ENCODE measurements around the gene PIP4K2A.

Gene PIP4K2A

DNA sequence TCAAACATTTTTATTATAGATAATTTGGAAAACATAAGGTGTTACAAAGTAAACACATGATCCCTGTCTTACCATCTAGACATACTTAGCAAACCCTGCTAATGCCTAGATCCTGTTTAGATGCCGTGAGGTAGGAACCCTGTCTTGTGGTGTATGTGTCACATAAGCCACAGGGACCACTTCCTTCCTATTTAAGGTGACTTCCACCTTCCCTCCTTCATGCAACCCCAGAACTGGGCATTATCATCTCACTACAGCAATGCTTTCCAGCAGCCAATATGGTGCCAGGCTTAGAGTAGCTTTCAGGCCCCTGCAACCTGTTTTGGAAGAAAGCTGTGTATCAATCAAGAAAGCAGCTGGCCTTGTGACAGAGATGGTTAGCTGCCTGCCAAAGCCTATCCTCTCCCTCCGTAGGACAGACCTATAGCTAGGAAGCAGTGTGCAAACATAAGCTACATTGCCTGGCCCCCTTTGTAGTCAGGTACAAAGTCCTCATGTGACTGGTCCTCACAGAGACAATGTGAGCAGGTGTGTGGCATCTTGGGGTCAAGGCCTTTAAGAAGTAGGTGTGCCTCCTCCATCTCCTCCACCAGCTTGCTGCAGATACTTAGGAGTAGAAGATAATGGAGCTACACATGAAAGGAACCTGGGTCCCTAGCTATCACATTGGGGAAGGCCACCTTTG, 222.3 kb downstream of the PIP4K2A start:
- in situ Hi-C loops (cut with HindIII; ENCODE audit: low sequenced_read_pairs) = no loop called here

DNA sequence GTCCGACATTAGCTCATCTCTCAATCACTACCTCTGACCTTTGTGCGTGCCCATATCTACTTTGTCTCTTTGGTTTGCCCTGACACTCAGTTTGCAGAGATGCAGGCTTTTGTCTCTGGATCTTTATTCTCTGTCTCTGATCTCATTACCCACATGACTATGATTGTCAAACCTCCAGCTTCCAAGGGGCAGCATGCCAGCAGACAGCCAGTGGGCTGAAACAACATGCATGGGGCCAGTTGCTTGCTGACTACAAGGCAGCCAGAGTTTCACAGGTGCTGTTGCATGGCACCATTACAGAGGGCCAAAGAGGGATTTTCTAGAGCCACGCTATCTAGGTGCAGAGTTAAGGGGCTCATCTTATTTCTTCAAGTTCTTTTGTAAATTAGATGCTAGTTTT, 222.9 kb downstream of the PIP4K2A start:
- in situ Hi-C loops (cut with HindIII; ENCODE audit: low sequenced_read_pairs) = no loop called here

DNA sequence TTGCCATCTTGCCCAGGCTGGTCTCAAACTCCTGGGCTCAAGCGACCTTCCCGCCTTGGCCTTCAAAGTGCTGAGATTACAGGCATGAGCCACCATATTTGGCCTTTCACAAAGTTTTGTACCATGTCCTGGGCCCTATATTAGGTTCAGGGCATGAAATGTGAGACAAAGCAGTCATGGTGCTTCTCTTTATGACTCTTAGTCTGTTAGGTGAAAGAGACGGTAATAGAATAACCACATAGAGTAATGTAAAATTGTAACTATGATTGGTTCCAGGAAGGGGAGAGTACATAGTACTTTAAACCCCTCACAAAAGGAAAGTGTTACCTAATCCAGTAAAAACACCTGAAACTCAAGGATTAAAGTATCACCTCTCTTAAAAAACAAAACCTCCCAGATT, 224.4 kb downstream of the PIP4K2A start:
- in situ Hi-C loops (cut with HindIII; ENCODE audit: low sequenced_read_pairs) = no loop called here

GRCh38 chr10:22489467-22489866, 224.9 kb downstream of the PIP4K2A start:
- in situ Hi-C loops (cut with HindIII; ENCODE audit: low sequenced_read_pairs) = no loop called here

DNA sequence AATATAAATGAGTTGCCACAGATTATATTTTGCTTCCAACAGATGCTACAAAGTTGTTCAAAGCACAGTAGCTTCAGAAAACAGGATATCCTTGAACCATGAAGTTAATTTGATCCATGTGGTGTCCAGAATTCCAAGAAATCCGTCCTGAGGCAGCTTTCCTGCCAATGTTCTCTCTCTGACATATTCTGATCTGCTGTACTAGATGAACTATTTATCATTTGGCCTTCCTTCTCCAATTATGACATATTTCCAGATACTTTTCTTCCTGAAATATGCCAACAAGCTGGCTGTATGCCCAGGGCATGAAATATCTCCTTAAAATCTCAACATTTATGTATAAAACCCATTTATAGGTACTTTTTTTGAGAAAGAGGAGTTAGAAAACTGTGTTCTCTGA, 227.9 kb downstream of the PIP4K2A start:
- in situ Hi-C loops (cut with HindIII; ENCODE audit: low sequenced_read_pairs) = no loop called here
